Coronary artery (tissue), 2 donors: ENCODE results near the gene SLC2A1.
"Not testable (repeated sequence)": the region's sequence is repeated elsewhere in the genome, so short reads cannot be mapped to it uniquely, and the experiment has no call there.

Experiments
- DNase-seq: peaks from one replicate; pipeline ENCODE4 v3.0.0-alpha.2; 2017; ENCODE audit warnings: low spot score
- H3K27ac ChIP-seq, 2 donors: fragments of 200-600 bp; sonication (generic); one replicate each; pipeline ENCODE4 v1.5.1; 2016 to 2019
- H3K4me3 ChIP-seq: fragments of 200-600 bp; sonication (generic); 2 replicates; pipeline ENCODE4 v1.5.1; 2016; ENCODE audit warnings: mild to moderate bottlenecking, moderate library complexity
- TF ChIP-seq, protein P1 (sequence below): fragments of 200-600 bp; sonication (generic); IDR thresholded peaks from one replicate; pipeline ENCODE4 v1.5.1; 2019; ENCODE audit warnings: antibody characterized with exemption

Gene SLC2A1

GRCh38 chr1:42908046-42908445 lies 50.6 kb downstream of the SLC2A1 start:
- no peak for DNase-seq
- Histone ChIP-seq H3K4me3 (no peak overlapping the region), H3K27ac (no peak overlapping the region)
- TF ChIP-seq, protein P1, sequence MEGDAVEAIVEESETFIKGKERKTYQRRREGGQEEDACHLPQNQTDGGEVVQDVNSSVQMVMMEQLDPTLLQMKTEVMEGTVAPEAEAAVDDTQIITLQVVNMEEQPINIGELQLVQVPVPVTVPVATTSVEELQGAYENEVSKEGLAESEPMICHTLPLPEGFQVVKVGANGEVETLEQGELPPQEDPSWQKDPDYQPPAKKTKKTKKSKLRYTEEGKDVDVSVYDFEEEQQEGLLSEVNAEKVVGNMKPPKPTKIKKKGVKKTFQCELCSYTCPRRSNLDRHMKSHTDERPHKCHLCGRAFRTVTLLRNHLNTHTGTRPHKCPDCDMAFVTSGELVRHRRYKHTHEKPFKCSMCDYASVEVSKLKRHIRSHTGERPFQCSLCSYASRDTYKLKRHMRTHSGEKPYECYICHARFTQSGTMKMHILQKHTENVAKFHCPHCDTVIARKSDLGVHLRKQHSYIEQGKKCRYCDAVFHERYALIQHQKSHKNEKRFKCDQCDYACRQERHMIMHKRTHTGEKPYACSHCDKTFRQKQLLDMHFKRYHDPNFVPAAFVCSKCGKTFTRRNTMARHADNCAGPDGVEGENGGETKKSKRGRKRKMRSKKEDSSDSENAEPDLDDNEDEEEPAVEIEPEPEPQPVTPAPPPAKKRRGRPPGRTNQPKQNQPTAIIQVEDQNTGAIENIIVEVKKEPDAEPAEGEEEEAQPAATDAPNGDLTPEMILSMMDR = no peak

DNA sequence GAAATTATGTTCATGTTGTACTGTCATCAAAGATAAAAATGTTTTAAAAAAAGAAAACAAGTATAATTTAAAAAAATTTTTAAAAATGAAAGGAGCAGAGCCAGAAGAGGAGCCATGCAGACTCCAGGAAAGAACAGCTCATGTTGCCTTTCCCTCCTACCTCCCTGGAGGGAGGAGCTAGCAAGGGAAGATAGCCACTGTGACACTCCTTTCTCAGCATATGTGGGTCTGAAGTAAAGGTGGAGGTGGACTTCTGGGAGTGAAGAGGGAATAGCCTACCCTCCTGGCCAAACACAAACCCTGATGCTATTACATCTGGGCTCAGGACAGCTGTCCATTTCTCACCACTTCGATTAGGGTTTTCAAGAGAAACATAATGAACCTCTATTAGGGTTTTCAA lies 54.2 kb downstream of the SLC2A1 start:
- Histone ChIP-seq H3K4me3 (no peak overlapping the region), H3K27ac (no peak overlapping the region)
- DNase-seq = no peak
- TF ChIP-seq, protein P1 = no peak

- H3K27ac ChIP-seq, DNase-seq: not testable (repeated sequence)
Measured at GRCh38 chr1:42899960-42900359, 58.7 kb downstream of the SLC2A1 start.

GRCh38 chr1:42891465-42892138 lies 67.1 kb downstream of the SLC2A1 start:
- TF ChIP-seq, protein P1 = no peak
- no peak overlapping the region for H3K4me3 ChIP-seq
- no peak overlapping the region for H3K27ac ChIP-seq
- DNase-seq = no peak

More at GRCh38 chr1:42899960-42900359, 58.7 kb downstream of the SLC2A1 start:
- H3K4me3 ChIP-seq = not testable (repeated sequence)

DNA sequence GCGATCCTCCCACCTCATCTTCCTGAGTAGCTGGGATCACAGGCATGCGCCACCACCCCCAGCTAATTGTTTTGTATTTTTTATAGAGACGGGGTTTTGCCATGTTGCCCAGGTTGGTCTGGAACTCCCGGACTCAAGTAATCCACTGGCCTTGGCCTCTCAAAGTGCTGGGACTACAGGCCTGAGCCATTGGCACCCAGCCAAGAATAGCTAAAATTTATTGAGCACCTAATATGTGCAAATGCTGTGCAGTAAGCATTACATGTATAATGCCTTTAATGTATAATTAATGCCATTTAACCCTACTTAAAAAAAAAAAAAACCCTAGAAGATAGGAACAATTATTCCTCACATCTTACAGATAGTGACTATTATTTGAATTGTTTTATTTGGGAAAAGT lies 69.4 kb downstream of the SLC2A1 start:
- no peak overlapping the region for H3K4me3 ChIP-seq
- TF ChIP-seq, protein P1 = no peak
- no peak for DNase-seq
- no peak overlapping the region for H3K27ac ChIP-seq

- TF ChIP-seq, protein P1 = no peak
- Histone ChIP-seq H3K4me3 (no peak overlapping the region), H3K27ac (no peak overlapping the region)
- DNase-seq = no peak
Measured at GRCh38 chr1:42888013-42888633, 70.5 kb downstream of the SLC2A1 start.

DNA sequence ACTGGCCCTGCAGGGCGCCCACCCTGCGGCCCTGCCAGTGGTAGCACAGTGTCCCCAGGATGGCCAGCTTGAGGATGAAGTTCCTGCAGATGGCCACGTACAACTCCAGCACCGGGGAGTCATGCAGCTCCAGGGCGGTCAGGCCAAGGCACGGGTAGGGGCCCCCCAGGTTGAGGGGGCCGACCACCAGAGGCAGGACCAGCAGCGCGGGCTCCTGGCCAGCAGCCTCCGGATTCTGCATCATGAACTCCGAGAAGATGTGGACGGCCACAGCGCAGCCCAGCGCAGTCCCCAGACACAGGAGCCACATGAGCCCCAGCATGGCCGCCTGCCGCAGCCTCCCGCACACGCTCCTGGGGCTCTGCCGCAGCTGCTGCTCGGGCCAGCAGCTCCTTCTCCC lies 71.3 kb downstream of the SLC2A1 start:
- TF ChIP-seq, protein P1 = no peak
- H3K27ac ChIP-seq = no peak overlapping the region
- no peak for DNase-seq
- H3K4me3 ChIP-seq = no peak overlapping the region
